Peyer's patch (tissue), 4 donors: ENCODE results near the gene CACYBP.

Source experiments
- POLR2A ChIP-seq, 2 donors: fragments of 450-650 bp; IDR thresholded peaks; one replicate each; pipeline ENCODE4 v1.5.1; 2017; ENCODE audit warnings: antibody characterized with exemption in 2 of 2, mild to moderate bottlenecking in 2 of 2, moderate library complexity in 2 of 2
- TF ChIP-seq, protein P1 (sequence below), 6 experiments: fragments of 450-650 bp in 4 of 6; fragments of 200-600 bp in 2 of 6; sonication (generic) in 1 of 6; IDR thresholded peaks; one replicate each; pipeline ENCODE4 v1.5.1; 2017 to 2019; ENCODE audit warnings: antibody characterized with exemption in 6 of 6, mild to moderate bottlenecking in 3 of 6, moderate library complexity in 1 of 6

- TF ChIP-seq, protein P1, sequence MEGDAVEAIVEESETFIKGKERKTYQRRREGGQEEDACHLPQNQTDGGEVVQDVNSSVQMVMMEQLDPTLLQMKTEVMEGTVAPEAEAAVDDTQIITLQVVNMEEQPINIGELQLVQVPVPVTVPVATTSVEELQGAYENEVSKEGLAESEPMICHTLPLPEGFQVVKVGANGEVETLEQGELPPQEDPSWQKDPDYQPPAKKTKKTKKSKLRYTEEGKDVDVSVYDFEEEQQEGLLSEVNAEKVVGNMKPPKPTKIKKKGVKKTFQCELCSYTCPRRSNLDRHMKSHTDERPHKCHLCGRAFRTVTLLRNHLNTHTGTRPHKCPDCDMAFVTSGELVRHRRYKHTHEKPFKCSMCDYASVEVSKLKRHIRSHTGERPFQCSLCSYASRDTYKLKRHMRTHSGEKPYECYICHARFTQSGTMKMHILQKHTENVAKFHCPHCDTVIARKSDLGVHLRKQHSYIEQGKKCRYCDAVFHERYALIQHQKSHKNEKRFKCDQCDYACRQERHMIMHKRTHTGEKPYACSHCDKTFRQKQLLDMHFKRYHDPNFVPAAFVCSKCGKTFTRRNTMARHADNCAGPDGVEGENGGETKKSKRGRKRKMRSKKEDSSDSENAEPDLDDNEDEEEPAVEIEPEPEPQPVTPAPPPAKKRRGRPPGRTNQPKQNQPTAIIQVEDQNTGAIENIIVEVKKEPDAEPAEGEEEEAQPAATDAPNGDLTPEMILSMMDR (IDR thresholded peaks at IDR 0.05), result no peak
- TF ChIP-seq POLR2A (IDR thresholded peaks at IDR 0.05), result no peak
Measured at GRCh38 chr1:174995121-174995520, 4.6 kb upstream of the CACYBP start.
